ENCODE data around the gene KLHL20.
"Not testable (repeated sequence)": the region's sequence is repeated elsewhere in the genome, so short reads cannot be mapped to it uniquely, and the experiment has no call there.

Gene KLHL20

DNA sequence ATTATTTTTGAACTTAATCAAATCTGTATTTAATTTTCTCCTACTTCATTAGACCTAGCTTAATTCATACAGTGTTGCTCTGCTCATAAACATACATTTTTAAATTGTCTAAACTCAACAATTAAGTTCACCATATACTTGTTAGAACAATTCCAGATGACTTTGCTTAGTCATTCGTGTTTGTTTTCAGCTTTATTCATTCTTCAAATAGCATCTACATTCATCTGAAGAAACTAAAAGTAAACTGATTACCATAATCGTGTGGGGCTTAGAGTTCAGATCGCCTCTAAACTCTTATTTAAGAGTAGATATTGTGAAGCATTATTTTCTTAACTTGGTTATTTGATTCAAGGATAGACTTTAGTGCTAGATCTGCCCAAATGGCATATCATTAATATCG, 34.4 kb downstream of the KLHL20 start:
- DNase-seq (ENCODE audit: low read depth, low spot score) = no peak

DNA sequence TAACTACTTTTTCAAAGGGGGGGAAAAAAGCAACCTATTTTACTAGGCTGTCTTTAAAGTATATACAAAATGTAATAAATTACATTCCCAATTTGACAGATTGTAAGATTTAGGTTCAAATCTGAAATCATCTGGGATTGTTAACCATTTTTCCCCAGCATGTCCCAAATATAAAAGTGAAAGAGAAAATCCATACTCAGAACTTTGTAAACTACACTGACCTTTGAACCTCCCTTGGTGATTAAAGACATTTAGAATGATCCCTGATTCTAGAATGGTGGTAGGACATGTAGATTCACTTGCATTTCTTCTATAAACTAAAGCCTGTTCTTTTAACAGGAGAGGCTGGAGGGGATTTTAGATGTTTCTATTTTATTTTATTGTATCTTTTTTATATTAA, 39.0 kb downstream of the KLHL20 start:
- DNase-seq (ENCODE audit: low read depth, low spot score) = no peak

DNA sequence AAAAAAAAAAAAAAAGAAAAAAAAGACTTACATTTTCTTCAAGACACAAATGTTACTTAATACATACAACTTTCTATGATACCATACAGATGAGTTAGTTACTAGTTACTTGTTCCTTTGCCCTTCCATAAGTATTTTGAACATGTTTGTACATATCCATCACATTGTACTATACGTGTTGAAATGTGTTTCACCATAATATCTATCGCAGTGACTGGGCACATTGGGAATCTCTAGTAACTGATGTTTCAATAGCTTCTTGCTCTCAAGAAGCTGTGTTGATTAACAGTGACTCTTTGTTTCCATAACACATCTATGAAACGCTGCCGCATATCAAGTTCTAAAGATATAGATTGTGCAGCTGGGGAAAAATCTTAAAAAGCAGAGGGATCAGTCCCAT, 42.9 kb downstream of the KLHL20 start:
- no peak for DNase-seq (ENCODE audit: low read depth, low spot score)

DNA sequence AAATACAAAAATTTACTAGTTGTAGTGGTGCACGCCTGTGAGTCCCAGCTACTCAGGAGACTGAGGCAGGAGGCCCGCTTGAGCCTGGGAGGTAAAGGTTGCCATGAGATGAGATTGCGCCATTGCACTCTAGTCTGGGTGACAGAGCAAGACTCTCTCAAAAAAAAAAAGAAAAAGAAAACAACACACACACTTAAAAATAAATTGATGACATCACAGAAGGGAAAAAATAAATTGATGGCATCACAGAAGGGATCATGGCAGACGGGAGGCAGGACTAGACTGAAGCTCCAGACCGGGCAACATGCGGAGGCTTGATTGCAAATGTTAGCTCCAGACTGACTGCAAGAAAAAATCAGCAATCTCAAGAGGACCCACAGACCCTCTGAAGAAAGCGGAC, 43.3 kb downstream of the KLHL20 start:
- DNase-seq (ENCODE audit: low read depth, low spot score) = no peak

DNA sequence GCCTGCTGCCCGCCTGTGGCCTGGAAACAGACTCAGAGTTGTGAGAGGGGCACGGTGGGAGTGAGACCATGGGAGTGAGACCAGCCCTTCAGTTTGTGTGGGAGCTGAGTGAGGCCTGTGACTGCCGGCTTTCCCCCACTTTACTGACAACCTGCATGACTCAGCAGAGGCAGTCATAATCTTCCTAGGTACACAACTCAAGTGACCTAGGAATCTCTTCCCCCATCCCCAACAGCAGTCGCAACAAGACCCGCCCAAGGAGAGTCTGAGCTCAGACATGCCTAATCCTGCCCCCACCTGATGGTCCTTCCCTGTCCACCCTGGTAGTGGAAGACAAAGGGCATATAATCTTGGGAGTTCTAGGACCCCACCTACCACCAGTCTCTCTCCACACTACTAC, 44.2 kb downstream of the KLHL20 start:
- DNase-seq (ENCODE audit: low read depth, low spot score) = no peak

DNA sequence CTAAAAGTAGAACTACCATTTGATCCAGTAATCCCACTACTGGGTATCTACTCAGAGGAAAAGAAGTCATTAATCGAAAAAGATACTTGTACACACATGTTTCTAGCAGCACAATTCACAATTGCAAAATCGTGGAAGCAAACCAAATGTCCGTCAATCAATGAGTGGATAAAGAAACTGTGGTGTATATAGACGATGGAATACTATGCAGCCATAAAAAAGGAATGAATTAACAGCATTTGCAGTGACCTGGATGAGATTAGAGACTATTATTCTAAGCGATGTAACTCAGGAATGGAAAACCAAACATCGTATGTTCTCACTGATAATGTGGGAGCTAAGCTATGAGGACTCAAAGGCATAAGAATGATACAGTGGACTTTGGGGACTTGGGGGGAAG, 49.5 kb downstream of the KLHL20 start:
- not testable (repeated sequence) for DNase-seq (ENCODE audit: low read depth, low spot score)

DNA sequence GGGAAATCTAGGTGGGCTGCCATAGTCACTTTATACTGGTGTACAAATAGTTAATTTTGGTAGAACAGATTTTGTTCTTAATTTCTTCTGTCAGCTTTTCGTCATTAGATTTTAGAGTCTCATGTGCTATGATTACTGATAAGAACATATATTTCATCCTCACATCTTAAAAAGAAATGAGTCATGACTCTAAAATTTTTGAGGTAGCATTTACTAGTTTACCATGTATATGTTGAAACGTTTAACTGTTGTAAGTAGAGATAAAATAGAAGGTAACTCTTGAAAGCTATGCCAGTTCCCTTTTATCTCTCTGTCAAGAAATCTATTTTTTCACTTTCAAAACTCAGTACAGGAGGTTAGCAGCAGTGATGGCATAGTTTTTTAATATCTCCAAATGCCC, 53.4 kb downstream of the KLHL20 start:
- no peak for DNase-seq (ENCODE audit: low read depth, low spot score)

DNA sequence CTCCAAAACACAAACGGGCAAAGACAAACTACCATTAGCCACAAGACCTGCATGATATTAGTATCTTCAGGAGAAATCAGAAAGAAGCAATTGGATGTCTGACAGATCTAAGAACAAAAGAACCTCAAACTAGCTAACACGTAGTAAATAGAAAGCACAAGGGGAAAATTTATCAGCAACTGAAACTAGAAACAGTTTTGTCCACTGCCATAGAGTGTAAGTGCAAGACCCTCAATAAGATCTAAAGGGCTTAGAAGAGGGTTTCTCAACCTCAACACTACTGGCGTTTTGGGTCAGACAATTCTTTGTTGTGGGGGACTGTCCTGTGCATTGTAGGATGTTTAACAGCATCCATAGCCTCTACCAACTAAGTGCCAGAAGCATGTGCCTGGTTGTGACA, 54.0 kb downstream of the KLHL20 start:
- DNase-seq (ENCODE audit: low read depth, low spot score) = no peak

DNA sequence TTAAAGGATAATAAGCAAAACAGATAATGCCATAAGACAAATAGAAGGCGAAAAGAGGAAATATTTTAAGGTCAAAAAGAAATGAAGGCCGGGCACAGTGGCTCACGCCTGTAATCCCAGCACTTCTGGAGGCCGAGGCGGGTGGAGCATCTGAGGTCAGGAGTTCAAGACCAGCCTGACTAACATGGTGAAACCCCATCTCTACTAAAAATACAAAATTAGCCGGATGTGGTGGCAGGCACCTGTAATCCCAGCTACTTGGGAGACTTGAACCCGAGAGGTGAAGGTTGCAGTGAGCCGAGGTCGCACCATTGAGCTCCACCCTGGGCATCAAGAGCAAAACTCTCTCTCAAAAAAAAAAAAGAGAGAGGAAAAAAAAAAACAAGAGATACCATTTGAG, 55.5 kb downstream of the KLHL20 start:
- DNase-seq (ENCODE audit: low read depth, low spot score) = not testable (repeated sequence)

DNA sequence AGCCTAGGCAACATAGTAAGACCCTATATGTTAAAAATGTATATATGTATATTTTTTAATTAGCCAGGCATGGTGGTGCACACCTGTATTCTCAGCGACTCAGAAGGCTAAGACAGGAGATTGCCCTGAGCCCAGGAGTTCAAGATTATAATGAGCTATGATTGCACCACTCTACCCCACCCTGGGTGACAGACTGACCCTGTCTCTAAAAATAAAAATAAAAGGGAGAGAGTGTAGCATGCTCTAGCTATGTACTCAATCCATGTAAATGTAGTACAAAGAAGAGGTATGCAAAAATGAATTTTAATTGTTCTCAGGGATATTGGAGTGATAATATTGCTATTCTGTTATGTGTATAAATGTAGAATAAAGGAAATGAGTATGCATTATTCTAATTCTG, 56.8 kb downstream of the KLHL20 start:
- DNase-seq (ENCODE audit: low read depth, low spot score) = no peak

DNA sequence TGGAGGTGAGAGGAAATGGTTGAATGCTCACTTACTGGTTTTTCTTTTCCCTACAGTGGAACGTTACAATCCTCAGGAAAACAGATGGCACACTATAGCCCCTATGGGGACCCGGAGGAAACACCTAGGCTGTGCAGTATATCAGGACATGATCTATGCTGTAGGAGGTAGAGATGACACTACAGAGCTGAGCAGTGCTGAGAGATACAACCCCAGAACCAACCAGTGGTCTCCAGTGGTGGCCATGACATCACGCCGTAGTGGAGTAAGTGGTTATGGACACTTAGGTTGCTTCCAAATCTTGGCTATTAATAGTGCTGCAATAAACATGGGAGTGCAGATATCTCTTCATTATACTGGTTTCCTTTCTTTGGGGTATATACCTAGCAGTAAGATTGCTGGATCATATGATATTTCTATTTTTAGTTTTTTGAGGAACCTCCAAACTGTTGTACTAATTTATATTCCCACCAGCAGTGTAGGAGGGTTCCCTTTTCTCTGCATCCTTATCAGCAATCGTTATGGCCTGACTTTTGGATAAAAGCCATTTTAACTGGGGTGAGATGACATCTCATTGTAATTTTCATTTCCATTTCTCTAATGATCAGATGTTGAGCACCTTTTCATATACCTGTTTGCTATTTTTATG, 60.9 kb downstream of the KLHL20 start:
- DNase-seq (ENCODE audit: low read depth, low spot score) = no peak

DNA sequence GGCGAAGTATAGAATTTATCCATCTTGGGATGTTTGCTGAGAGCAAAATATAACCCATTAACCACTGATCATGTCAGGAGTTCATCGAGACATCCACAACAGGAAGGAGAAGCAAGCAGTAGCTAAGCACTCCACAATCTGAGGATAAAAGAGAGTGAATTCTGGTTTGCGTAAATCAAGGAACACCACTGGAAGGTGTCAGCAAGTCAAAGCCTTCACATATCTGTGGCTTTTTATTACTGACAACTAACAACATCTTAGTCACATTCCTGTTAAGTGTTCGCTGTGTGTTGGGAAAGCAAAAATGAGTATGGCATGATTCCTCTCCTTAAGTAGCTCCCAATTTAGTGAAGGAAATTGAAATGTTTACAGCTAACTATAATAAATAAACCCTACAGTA, 65.2 kb downstream of the KLHL20 start:
- DNase-seq (ENCODE audit: low read depth, low spot score) = no peak

DNA sequence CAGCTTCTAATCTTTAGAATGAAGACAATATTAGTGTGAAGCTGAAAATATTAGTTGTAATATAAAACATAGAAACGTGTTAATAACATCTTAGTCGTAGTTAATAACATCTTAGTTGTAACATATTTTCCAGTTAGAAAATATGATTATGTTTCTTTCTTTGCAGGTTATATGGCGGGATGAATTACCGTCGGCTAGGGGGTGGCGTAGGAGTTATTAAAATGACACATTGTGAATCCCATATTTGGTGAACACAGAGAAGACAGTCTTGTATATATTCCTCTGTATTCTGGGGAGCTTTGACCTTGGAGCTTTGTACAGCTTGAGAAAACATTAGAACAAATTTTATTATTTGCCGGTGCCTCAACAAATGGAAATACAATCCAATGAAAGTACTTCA, 70.2 kb downstream of the KLHL20 start:
- no peak for DNase-seq (ENCODE audit: low read depth, low spot score)

DNA sequence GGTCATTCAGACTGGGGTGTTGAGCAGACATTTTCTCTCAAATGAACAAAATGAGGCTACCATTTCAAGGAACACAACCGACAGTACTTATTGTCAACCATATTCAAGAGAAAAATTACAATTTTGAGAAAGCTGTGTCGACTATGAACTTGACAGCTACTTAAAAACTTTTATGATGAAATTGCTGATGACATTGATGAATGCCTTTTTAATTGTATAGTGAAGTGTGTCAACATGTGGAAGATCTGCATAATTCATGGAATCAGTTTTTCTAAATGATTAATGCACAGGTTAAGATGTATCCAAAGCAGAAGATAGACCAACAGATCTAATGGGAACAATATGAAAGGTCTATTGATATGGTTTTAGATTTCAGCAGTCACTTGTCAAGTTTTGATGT, 75.1 kb downstream of the KLHL20 start:
- no peak for DNase-seq (ENCODE audit: low read depth, low spot score)

DNA sequence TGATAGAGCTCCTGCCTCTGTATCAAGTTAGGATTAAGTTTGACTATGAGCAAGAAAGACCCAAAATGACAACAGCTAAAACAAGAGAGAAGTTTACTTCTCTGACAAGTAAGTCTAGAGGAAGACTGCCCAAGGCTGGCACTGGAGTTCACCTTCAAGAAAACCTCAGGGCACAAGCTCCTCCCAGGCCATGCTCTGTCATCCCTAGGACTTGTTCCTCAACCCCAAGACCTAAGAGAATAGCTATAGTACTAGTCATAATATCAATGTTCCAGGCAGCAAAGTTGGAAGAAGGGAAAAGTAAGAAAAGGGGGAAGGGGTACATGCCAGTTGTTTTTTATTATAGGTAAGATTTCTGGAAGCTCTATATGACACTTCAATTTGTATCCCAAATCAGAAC, 83.3 kb downstream of the KLHL20 start:
- DNase-seq (ENCODE audit: low read depth, low spot score) = no peak

DNA sequence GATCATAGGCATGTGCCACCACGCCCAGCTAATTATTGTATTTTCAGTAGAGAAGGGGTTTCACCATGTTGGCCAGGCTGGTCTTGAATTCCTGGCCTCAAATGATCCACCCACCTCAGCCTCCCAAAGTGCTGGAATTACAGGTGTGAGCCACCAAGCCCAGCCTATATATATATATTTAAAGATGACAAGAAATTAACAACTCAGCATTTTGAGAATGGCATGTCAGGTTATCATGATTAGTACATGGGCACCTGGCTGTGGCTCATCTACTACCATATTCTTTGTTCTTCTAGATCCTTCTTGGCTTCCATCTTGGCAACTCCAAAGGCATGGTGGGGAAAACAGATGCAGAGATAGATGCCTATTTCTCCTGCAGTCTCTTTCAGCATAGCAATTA, 85.2 kb downstream of the KLHL20 start:
- DNase-seq (ENCODE audit: low read depth, low spot score) = not testable (repeated sequence)

DNA sequence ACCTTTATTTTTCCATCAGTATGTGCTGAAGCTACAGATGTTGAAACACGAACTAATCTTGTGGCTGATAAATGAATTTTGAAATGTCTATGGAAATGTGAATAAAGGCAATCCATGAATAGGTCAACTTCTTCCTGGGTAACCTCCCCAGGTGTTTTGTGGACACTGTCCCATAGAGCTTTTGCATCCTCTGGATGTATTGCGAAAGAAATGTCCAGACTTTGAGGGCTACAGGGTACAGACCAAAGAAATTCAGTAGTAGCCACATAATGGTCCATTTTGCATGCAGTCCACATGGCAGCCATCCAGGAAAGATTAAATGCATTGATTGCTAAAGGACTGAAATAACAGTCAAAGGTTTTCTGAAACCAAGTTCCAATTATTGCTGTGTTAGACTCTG, 88.2 kb downstream of the KLHL20 start:
- no peak for DNase-seq (ENCODE audit: low read depth, low spot score)

DNA sequence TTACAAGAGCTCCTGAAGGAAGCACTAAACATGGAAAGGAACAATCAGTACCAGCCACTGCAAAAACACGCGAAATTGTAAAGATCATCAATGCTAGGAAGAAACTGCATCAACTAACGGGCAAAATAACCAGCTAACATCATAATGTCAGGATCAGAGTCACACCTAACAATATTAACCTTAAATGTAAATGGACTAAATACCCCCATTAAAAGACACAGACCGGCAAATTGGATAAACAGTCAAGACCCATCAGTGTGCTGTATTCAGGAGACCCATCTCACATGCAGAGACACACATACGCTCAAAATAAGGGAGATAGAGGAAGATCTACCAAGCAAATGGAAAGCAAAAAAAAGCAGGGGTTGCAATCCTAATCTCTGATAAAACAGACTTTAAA, 98.9 kb downstream of the KLHL20 start:
- not testable (repeated sequence) for DNase-seq (ENCODE audit: low read depth, low spot score)

DNA sequence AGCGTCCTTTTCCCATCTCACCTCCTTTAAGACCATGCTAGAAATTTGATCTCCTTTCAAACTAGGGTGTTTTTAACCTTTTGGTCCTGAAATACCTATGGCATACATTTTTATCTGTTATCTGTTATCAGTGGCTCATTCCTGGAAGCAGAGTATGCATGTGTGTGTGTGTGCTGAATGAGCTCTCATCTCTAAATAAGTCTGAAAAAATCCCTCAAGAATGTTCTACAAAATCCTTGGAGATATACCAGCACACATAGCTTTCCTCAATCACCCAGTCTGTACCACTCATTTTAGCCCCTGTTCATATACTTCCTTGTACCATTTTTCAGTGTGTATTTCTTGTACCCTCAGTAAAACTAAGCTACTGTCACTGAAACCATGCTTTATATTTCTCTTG, 103.7 kb downstream of the KLHL20 start:
- no peak for DNase-seq (ENCODE audit: low read depth, low spot score)

DNA sequence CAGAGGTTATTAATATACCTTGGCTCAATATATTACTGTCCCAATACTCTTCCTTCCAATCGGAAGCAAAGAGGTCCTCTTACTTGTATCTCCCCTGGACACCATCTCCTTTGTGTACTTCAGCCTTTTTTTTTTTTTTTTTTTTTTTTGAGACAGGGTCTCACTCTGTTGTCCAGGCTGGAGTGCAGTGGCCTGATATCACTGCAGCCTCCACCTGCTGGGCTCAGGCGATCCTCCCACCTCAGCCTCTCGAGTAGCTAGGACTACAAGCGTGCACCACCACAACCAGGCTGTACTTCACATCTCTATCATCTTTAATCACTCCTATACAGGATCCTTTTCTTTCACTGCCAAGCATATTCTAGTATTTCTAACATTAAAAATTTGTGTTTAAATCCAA, 106.9 kb downstream of the KLHL20 start:
- DNase-seq (ENCODE audit: low read depth, low spot score) = peak; percentile 1

DNA sequence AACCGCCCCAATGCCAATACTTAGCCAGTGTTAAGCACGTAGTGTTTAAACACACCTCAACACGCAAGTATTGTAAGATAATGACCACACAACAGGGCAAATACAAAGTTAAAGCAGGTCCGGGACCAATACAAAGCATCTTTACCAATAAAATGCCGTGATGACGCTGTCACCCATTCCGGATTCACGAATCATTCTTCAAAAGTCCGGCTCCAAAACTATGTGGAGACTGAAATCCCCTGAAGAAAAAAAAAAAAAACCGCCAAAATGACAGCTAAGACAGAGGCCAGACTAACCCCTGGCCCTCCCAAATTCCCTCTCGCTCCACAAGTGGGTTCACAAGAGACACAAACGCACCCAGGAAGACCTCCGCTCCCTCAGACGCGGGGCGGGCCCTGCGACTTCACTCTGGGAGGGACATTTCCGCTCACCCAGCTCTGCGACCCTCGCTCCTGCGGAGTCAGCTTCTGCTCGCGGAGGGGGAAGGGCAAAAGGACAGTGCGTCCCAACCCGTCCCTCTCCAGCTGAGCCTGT, 109.1 kb downstream of the KLHL20 start:
- no peak for DNase-seq (ENCODE audit: low read depth, low spot score)

DNA sequence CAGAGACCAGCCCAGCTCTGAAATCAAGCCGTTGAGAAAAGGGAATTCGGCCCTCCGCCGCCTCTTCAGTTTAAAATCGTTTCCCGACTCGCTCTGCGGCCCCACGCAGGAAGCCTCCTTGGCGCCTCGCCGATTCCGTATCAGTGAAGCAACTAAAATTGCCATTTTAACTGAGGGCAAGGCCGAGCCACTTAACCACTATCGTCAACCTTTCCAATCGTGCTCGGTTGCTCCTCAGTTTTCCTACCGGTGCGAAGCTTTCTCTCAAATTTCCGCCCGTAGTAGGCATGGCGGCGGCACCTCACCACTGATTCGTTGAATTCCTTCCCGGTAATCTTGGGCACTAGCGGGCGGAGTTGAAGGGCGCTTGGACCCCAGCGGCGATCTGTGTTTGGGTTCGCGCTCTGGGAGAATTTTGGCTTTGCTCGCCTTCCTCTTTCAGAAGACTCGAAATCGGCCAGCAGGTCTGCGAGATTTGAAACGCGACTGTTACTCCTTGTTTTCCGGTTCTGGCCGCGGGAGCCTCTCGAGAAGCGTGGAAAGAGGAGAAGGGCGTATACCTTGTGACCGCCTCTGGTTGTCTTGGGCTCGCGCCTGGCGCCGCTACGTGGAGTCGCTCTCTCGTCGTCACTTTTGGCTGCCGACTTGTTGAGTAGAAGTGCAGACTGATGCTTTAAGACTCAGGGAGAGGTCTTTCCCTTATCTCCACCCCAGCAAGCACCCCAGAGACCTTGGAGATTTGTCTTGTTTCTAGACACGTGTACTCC, 109.7 kb downstream of the KLHL20 start, which contains the start of the genes CENPL and DARS2:
Gene CENPL, minus strand, starts transcription at position 569 of the 767 bp plus-strand sequence. CDS start 13,584 bp downstream, outside the sequence.
Gene DARS2, plus strand, starts transcription at position 359 of the 767 bp plus-strand sequence. CDS start 557 bp downstream, outside the sequence.
- DNase-seq (ENCODE audit: low read depth, low spot score) = peak; percentile 98

DNA sequence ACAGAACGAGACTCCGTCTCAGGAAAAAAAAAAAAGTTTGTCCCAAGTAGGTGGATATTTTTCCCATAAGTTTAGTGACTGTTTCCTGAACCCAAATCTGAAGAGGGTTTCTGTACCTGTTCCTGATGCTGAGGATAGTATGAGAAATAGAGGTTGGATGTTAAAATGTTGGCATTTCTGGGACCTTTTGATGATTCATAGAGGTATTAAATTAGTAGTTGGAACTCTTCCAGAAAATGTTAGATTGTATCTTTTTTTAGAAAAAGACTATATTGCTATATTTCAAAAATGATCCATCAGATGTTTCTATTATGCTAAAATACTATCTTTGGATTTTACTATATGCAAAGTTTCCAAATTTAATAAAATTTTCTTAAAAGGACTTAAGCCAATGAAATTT, 112.8 kb downstream of the KLHL20 start:
- DNase-seq (ENCODE audit: low read depth, low spot score) = no peak
